Activated T-cell treated with anti-CD3 and anti-CD28 coated beads, Interleukin-2, amount 50 U/mL, for 24 hours (primary cell): ENCODE results near the gene CFAP74.
"Not testable (repeated sequence)": the region's sequence is repeated elsewhere in the genome, so short reads cannot be mapped to it uniquely, and the experiment has no call there.

Experiments used
- DNase-seq: peaks from one replicate; pipeline ENCODE4 v3.0.0-alpha.2; 2020
- H3K27ac Mint-ChIP-seq: 2 replicates; pipeline ENCODE4 v1.8.0; 2020; ENCODE audit warnings: mild to moderate bottlenecking, mixed read lengths
- H3K27me3 Mint-ChIP-seq: 2 replicates; pipeline ENCODE4 v1.8.0; 2020; ENCODE audit warnings: mixed read lengths
- H3K36me3 Mint-ChIP-seq: 2 replicates; pipeline ENCODE4 v1.8.0; 2020; ENCODE audit warnings: low read depth, mixed read lengths
- H3K4me1 Mint-ChIP-seq: 2 replicates; pipeline ENCODE4 v1.8.0; 2020; ENCODE audit warnings: low read depth, mixed read lengths
- H3K4me3 Mint-ChIP-seq: 2 replicates; pipeline ENCODE4 v1.8.0; 2020; ENCODE audit warnings: mild to moderate bottlenecking, moderate library complexity, mixed read lengths
- H3K9me3 Mint-ChIP-seq: 2 replicates; pipeline ENCODE4 v1.8.0; 2020; ENCODE audit warnings: mixed read lengths

The CFAP74 gene

GRCh38 chr1:1990222-1990621, 13.4 kb downstream of the CFAP74 start:
- peaks cover 28% of the 10 kb centered on the region for H3K27me3 Mint-ChIP-seq
- no peaks in the 10 kb centered on the region for H3K36me3 Mint-ChIP-seq
- no peak for DNase-seq
- H3K9me3 Mint-ChIP-seq: no peaks in the 10 kb centered on the region
- H3K4me1 Mint-ChIP-seq: peaks cover 7% of the 10 kb centered on the region
- H3K27ac Mint-ChIP-seq: no peak overlapping the region
- H3K4me3 Mint-ChIP-seq: no peak overlapping the region

- no peaks in the 10 kb centered on the region for H3K36me3 Mint-ChIP-seq
- H3K4me3 Mint-ChIP-seq: no peak overlapping the region
Measured at GRCh38 chr1:1989789-1990188, 13.8 kb downstream of the CFAP74 start.

GRCh38 chr1:1989102-1989542, 14.5 kb downstream of the CFAP74 start:
- Mint-ChIP-seq H3K4me1 (peaks cover 7% of the 10 kb centered on the region), H3K9me3 (no peaks in the 10 kb centered on the region), H3K36me3 (no peaks in the 10 kb centered on the region), H3K27ac (no peak overlapping the region), H3K27me3 (peaks cover 28% of the 10 kb centered on the region), H3K4me3 (no peak overlapping the region)
- DNase-seq: no peak

More at GRCh38 chr1:1989789-1990188, 13.8 kb downstream of the CFAP74 start:
- DNase-seq: no peak
- H3K4me1 Mint-ChIP-seq: peaks cover 7% of the 10 kb centered on the region
- no peak overlapping the region for H3K27ac Mint-ChIP-seq
- H3K9me3 Mint-ChIP-seq: no peaks in the 10 kb centered on the region
- peaks cover 28% of the 10 kb centered on the region for H3K27me3 Mint-ChIP-seq

- Mint-ChIP-seq H3K27me3 (peaks cover 28% of the 10 kb centered on the region), H3K27ac (no peak overlapping the region), H3K4me3 (no peak overlapping the region), H3K9me3 (no peaks in the 10 kb centered on the region), H3K4me1 (peaks cover 7% of the 10 kb centered on the region), H3K36me3 (no peaks in the 10 kb centered on the region)
- DNase-seq: no peak
Measured at GRCh38 chr1:1988061-1988945, 15.3 kb downstream of the CFAP74 start.

- Mint-ChIP-seq H3K36me3 (no peaks in the 10 kb centered on the region), H3K9me3 (no peaks in the 10 kb centered on the region), H3K4me3 (no peak overlapping the region), H3K27me3 (peaks cover 28% of the 10 kb centered on the region), H3K4me1 (peaks cover 7% of the 10 kb centered on the region), H3K27ac (no peak overlapping the region)
- DNase-seq: no peak
Measured at GRCh38 chr1:1987142-1987510, 16.5 kb downstream of the CFAP74 start.

GRCh38 chr1:1986451-1987141, 17.0 kb downstream of the CFAP74 start:
- no peak for DNase-seq
- no peaks in the 10 kb centered on the region for H3K36me3 Mint-ChIP-seq
- H3K4me1 Mint-ChIP-seq: peaks cover 7% of the 10 kb centered on the region
- H3K4me3 Mint-ChIP-seq: no peak overlapping the region
- peaks cover 28% of the 10 kb centered on the region for H3K27me3 Mint-ChIP-seq
- no peaks in the 10 kb centered on the region for H3K9me3 Mint-ChIP-seq
- H3K27ac Mint-ChIP-seq: no peak overlapping the region

GRCh38 chr1:1985375-1986050, 18.1 kb downstream of the CFAP74 start:
- no peak for DNase-seq
- Mint-ChIP-seq H3K4me1 (peaks cover 7% of the 10 kb centered on the region), H3K27me3 (peaks cover 22% of the 10 kb centered on the region), H3K4me3 (no peak overlapping the region), H3K36me3 (no peaks in the 10 kb centered on the region), H3K27ac (no peak overlapping the region), H3K9me3 (no peaks in the 10 kb centered on the region)

GRCh38 chr1:1984560-1985070, 19.0 kb downstream of the CFAP74 start:
- H3K36me3 Mint-ChIP-seq: no peaks in the 10 kb centered on the region
- DNase-seq: no peak
- peaks cover 7% of the 10 kb centered on the region for H3K4me1 Mint-ChIP-seq
- no peak overlapping the region for H3K27ac Mint-ChIP-seq
- peaks cover 20% of the 10 kb centered on the region for H3K27me3 Mint-ChIP-seq
- no peaks in the 10 kb centered on the region for H3K9me3 Mint-ChIP-seq
- H3K4me3 Mint-ChIP-seq: no peak overlapping the region

GRCh38 chr1:1982379-1983232, 21.0 kb downstream of the CFAP74 start:
- DNase-seq: no peak
- H3K27ac Mint-ChIP-seq: no peak overlapping the region
- H3K9me3 Mint-ChIP-seq: no peaks in the 10 kb centered on the region
- no peak overlapping the region for H3K4me3 Mint-ChIP-seq
- no peaks in the 10 kb centered on the region for H3K36me3 Mint-ChIP-seq
- peaks cover 5% of the 10 kb centered on the region for H3K27me3 Mint-ChIP-seq
- no peaks in the 10 kb centered on the region for H3K4me1 Mint-ChIP-seq

- not testable (repeated sequence) for H3K4me3 Mint-ChIP-seq, H3K27me3 Mint-ChIP-seq, H3K4me1 Mint-ChIP-seq
Measured at GRCh38 chr1:1981631-1982327, 21.8 kb downstream of the CFAP74 start.

GRCh38 chr1:1981142-1981500, 22.5 kb downstream of the CFAP74 start:
- H3K27ac Mint-ChIP-seq: no peak overlapping the region
- H3K4me1 Mint-ChIP-seq: no peaks in the 10 kb centered on the region
- H3K4me3 Mint-ChIP-seq: no peak overlapping the region
- H3K9me3 Mint-ChIP-seq: no peaks in the 10 kb centered on the region
- H3K36me3 Mint-ChIP-seq: no peaks in the 10 kb centered on the region
- DNase-seq: no peak
- no peaks in the 10 kb centered on the region for H3K27me3 Mint-ChIP-seq

More at GRCh38 chr1:1981631-1982327, 21.8 kb downstream of the CFAP74 start:
- DNase-seq, H3K9me3 Mint-ChIP-seq, H3K36me3 Mint-ChIP-seq, H3K27ac Mint-ChIP-seq: not testable (repeated sequence)

GRCh38 chr1:1980467-1981141, 23.0 kb downstream of the CFAP74 start:
- Mint-ChIP-seq H3K36me3 (no peaks in the 10 kb centered on the region), H3K27ac (no peak overlapping the region), H3K4me1 (no peaks in the 10 kb centered on the region), H3K9me3 (no peaks in the 10 kb centered on the region), H3K27me3 (peaks cover under 1% of the 10 kb centered on the region), H3K4me3 (no peak overlapping the region)
- DNase-seq: no peak

- no peak for DNase-seq
- H3K27me3 Mint-ChIP-seq: peaks cover 8% of the 10 kb centered on the region
Measured at GRCh38 chr1:1979482-1980165, 24.0 kb downstream of the CFAP74 start.

More at GRCh38 chr1:1979482-1980165, 24.0 kb downstream of the CFAP74 start:
- H3K27ac Mint-ChIP-seq: no peak overlapping the region
- no peaks in the 10 kb centered on the region for H3K4me1 Mint-ChIP-seq
- H3K4me3 Mint-ChIP-seq: no peak overlapping the region
- H3K9me3 Mint-ChIP-seq: no peaks in the 10 kb centered on the region
- H3K36me3 Mint-ChIP-seq: no peaks in the 10 kb centered on the region
